HG03432 (cell line): Measurements from ENCODE around the gene FAT4.
A peak's percentile ranks its signal among the peaks of the same experiment; 100 is the strongest.

Experiments used
- ATAC-seq: cut with Tn5 transposase; IDR thresholded peaks from one replicate; pipeline ENCODE4 v1.9.1; 2021; ENCODE audit warnings: mild to moderate bottlenecking, moderate library complexity; ENCODE audit not compliant: unreplicated experiment

The FAT4 gene, protein sequence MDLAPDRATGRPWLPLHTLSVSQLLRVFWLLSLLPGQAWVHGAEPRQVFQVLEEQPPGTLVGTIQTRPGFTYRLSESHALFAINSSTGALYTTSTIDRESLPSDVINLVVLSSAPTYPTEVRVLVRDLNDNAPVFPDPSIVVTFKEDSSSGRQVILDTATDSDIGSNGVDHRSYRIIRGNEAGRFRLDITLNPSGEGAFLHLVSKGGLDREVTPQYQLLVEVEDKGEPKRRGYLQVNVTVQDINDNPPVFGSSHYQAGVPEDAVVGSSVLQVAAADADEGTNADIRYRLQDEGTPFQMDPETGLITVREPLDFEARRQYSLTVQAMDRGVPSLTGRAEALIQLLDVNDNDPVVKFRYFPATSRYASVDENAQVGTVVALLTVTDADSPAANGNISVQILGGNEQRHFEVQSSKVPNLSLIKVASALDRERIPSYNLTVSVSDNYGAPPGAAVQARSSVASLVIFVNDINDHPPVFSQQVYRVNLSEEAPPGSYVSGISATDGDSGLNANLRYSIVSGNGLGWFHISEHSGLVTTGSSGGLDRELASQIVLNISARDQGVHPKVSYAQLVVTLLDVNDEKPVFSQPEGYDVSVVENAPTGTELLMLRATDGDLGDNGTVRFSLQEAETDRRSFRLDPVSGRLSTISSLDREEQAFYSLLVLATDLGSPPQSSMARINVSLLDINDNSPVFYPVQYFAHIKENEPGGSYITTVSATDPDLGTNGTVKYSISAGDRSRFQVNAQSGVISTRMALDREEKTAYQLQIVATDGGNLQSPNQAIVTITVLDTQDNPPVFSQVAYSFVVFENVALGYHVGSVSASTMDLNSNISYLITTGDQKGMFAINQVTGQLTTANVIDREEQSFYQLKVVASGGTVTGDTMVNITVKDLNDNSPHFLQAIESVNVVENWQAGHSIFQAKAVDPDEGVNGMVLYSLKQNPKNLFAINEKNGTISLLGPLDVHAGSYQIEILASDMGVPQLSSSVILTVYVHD (N-terminal part only)

DNA sequence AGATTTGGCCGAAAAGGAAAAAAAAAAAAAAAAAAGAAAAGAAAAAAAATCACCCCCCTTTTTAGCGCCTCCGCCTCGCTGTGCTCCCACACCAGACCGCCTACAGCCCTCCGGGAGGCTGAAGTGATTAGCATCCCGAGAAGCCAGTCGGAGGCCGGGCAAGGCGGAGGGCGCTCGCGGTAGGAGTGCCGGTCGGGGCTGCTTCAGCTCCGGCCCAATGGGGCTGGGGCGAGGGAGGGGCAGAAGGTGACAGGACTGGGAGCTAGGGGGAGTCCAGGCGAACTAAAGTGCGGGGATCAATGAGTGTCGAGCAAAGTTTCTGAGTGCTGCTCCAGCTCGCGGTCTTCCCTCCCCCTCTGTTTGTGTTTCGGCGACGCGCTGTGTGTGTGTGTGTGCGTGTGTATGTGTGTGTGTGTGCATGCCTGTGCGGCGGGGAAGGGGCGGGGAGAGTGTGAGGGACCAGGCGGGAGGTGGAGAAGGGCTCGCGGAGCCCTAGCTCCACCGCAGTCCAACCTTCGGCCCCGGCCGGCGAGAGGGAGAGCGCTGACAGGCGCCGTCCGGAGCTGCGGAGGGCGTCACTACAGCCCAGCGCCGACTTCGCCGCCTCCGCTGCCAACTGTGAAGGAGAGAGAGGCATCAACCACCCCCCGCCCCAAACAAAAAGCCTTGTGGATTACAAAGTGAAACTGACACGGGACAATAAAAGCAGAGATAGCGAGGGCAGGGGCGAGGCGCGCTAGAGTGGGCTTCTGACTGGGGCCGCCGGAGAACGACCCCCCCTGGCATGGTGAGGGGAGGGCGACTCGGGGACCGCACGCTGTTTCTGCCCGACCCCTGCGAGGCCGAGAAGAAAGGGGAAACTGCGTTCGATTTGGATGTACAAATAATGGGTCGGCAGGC, at the start of gene FAT4:
Gene FAT4 (plus strand): TSS at position 280 of the 900 bp plus-strand sequence. CDS start 1,457 bp downstream, outside the sequence.
- peak; percentile 86 for ATAC-seq

DNA sequence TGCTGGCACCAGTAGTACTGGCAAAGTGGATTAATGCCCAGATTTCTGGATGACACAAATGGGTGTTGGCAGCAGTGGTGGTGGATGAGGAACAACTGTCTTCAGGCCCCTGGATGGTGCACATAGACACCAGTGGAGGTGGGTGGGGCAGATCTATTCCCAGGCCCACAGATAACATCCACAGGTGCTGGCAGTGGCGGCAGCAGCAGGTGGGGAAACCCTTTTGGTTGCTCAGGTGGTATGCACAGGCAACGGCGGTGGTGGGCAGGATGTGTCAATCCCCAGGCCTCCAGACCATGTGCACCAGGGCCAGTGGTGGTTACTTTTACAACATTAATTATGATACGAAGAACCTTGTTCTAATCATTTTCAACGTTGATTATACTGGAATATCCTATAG, 48.9 kb upstream of the FAT4 start:
- ATAC-seq = no peak

- ATAC-seq = no peak
These were observed 47.7 kb upstream of the FAT4 start for GRCh38 chr4:125266901-125267604.

GRCh38 chr4:125267630-125268029, 47.1 kb upstream of the FAT4 start:
- ATAC-seq = no peak

- no peak for ATAC-seq
These were observed 46.5 kb upstream of the FAT4 start for GRCh38 chr4:125268068-125268755.

DNA sequence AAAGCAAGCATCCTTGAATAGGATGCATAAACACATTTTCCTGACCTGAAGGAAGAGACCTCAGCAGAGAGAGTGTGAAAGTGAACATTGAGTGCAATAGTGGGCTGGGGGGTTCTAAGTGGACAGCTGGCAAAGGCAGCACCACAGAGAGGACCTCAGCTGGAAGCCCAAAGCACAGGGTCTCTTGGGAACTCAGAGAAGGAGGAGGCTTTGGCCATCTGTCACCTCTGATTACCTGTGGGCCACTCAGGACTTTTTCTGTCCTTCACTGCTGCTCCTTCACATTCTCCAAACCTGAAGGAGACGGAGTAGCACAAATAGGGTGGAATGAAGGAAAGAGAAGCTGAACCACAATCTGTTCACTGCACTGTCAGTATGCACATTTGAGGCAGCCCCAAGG, 37.9 kb upstream of the FAT4 start:
- ATAC-seq = no peak

GRCh38 chr4:125277790-125278189, 37.0 kb upstream of the FAT4 start:
- ATAC-seq = no peak

- no peak for ATAC-seq
These were observed 33.8 kb upstream of the FAT4 start for GRCh38 chr4:125280892-125281403.

DNA sequence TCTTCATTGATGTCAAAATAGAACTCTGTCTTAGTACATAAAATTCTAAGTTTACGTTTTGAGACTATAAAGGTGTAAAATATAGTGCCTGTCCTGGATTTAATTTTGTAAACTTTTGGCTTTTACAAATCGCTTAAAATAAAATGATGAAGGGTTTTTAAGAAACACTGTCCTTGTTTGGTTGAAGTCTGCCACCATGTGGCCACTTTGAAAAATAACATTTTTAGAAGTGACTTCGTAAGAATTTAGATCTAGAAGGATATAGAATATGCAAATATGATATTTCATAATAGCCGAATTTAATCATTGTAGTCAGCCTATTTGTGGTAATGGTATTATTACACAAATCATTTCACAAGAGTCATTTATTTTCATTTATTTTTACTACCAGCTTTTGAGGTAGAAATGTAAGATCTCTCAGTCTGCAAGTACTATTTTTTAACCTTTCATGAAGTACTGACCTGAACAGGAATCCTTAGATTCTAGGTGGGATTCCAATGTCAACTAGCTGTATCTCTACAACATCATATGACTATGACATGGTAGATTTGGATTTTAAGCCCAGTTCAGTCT, 31.0 kb upstream of the FAT4 start:
- peak; percentile 55 for ATAC-seq

DNA sequence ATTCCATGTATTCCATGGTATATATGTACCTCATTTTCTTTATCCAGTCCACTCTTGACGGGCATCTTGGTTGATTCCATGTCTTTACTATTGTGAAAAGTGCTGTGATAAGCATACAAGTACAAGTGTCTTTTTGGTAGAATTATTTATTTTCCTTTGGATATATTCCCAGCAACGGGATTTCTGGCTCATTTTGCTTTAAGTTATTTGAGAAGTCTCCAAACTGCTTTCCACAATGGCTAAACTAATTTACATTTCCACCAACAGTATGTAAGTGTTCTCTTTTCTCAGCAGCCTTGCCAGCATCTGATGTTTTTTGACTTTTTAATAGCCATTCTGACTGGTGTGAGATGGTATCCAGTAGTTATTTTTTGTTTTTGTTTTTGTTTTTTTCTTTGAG, 17.6 kb upstream of the FAT4 start:
- no peak for ATAC-seq

DNA sequence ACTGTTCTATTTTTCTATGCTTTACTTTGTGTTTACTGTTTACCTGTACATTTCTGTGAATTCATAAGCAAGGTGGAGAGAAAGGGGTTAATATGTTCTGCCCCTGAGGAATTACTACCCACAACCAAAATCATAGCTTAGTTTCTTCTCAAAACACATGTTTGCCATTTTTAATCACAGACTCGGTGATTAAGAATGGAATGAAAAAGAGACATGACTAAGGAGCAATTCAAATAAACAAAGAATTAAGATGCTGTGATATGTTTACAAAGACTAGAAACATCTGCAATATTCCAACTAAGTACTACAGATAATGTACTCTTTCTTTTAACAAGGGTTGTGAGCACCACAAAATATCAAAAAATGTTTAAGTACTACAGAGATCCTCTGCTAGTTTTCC, 11.7 kb upstream of the FAT4 start:
- no peak for ATAC-seq

- ATAC-seq = no peak
These were observed 10.9 kb upstream of the FAT4 start for GRCh38 chr4:125303821-125304220.

- no peak for ATAC-seq
These were observed 8.6 kb upstream of the FAT4 start for GRCh38 chr4:125306112-125306511.

GRCh38 chr4:125306533-125306932, 8.2 kb upstream of the FAT4 start:
- ATAC-seq = no peak

DNA sequence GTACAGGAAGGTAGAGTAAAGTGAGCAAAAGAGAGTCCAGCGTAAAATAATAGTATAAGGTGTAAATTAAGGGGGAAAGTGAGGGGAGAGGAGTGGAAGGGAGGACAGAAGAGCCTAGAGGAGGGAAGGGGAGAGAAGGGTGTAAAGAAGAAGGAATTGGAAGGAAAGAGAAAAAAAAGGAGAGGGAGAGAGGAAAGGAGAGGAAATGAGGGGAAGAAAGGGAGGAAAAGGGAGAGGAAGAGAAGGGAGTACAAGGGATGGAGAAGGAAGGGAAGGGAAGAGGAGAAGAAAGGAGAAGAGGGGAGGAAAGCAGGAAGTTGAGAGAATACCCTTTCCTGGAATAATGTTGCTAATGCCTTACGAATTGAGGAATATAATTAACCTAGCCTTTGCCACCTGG, 3.3 kb upstream of the FAT4 start:
- ATAC-seq = no peak

GRCh38 chr4:125313497-125313896, 1.3 kb upstream of the FAT4 start:
- peak; percentile 45 for ATAC-seq

DNA sequence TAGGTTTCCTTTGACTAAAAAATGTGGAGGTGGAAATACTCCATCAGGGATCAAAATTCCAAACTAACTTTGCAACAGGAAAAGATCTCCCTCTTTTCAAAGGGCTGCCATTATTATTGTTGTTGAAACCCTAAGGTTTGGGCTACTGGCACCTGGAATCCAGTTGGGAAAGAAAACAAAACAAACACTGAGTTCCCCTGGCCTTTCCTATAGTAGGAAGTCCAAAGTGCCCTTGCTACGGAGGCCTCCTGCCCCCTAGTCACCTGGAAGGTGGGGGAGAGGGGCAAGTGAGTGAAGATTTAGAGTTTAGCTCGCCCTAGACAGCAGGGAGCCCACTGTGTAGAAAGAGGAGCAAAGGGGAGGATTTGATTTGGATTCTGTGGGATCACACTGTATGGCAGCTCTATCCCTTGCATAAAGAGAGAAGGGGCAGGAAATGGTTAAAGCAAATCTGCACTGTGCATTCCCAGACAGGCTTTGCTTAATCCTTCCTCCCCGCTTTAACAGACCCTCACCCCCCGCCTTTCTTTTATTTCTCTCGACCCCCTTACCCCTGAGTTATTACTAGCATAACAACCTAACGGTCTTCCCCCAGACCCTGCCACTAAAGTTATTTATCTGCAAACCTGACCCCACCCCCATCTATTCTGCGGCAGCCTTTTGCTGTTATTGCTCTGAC, 627 bp upstream of the FAT4 start:
- no peak for ATAC-seq
